ENCODE measurements around the gene ARHGEF10L.

The ARHGEF10L gene

DNA sequence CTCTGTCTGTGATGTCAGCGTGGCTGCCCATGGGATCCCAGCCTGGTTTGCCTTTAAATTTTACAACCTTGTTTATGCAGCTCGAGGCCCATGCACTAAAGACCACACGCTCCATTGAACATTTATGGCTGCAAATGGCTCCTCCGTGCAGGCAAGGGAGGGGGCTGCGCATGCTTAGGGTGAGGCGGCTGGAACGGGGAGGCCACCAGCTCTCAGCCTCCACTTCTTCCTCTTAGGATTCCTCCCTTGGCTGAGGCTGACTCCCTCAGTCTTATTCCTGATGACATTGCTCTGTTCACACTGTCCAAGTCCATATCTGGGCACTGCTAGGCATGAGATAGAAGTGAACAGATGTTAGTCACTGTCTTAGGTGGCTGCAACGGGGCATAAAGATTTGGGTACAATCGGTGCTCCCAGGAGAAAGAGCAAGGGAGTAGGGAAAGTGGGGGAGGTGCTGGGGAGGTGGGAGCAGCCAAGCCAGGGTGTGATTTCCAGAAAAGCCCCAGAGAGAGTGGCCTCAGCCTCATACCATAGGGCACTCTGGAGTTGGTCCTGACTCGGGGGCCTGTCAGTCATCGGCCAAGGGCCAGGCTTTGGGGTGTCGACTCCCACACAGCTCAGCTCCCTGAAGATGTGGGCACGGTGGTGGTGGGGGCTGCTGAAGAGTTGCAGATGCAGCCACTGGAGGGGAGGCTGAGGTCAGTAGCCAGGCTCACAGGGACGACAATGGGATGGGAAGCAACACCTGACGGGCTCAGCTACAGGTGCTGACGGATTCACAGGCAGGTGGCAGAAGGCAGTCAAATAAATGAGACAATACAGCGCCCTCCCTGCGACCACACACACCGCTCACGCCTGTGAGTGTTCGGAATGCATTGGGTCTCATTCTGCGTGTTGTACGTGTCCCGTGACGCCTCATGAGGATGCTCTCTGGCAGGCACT, 178.4 kb downstream of the ARHGEF10L start:
- Histone ChIP-seq H3K27me3 (no peaks in the 10 kb centered on the region), H3K27ac (no peak overlapping the region), H4K20me1 (no peaks in the 10 kb centered on the region; a peak in 1 of 22 replicates), H3K4me1 (peaks cover 0 to 9% (median 4%) of the 10 kb centered on the region in 10 experiments; a peak in 7 of 20 replicates), H3K4me3 (no peak overlapping the region), H3K4me2 (no peak overlapping the region), H3K9me3 (replicated peaks in 1 of 11) (no peaks in the 10 kb centered on the region), H3K9ac (no peak overlapping the region), H3K36me3 (peaks cover 0 to 13% (median 0%) of the 10 kb centered on the region in 11 experiments; a peak in 5 of 22 replicates)
- TF ChIP-seq Cebpa-rat (IDR thresholded peaks at IDR 0.05), result no peak

- Histone ChIP-seq H3K4me3 (no peak overlapping the region), H3K9ac (no peak overlapping the region), H3K36me3 (peaks cover 0 to 13% (median 0%) of the 10 kb centered on the region in 11 experiments; a peak in 5 of 22 replicates), H3K27me3 (no peaks in the 10 kb centered on the region), H3K4me2 (no peak overlapping the region; a peak in 1 of 22 replicates), H3K4me1 (peaks cover 0 to 9% (median 4%) of the 10 kb centered on the region in 10 experiments; a peak in 7 of 20 replicates), H3K9me3 (replicated peaks in 1 of 11) (no peaks in the 10 kb centered on the region), H3K27ac (peak overlapping the region in 1 of 11 experiments; percentile 13; a peak in 1 of 22 replicates), H4K20me1 (no peaks in the 10 kb centered on the region; a peak in 1 of 22 replicates)
- TF ChIP-seq Cebpa-rat (IDR thresholded peaks at IDR 0.05), result no peak
Observed at GRCh38 chr1:17719874-17720273, 180.4 kb downstream of the ARHGEF10L start.

- TF ChIP-seq Cebpa-rat (IDR thresholded peaks at IDR 0.05), result no peak
- Histone ChIP-seq H3K4me1 (peaks cover 0 to 11% (median under 1%) of the 10 kb centered on the region in 10 experiments; a peak in 7 of 20 replicates), H3K9me3 (replicated peaks in 1 of 11) (no peaks in the 10 kb centered on the region; a peak in 1 of 22 replicates), H4K20me1 (no peaks in the 10 kb centered on the region; a peak in 1 of 22 replicates), H3K4me2 (no peak overlapping the region), H3K4me3 (no peak overlapping the region), H3K27ac (no peak overlapping the region), H3K27me3 (no peaks in the 10 kb centered on the region), H3K9ac (no peak overlapping the region), H3K36me3 (peaks cover 0 to 13% (median 0%) of the 10 kb centered on the region in 11 experiments; a peak in 5 of 22 replicates)
Observed at GRCh38 chr1:17721444-17721843, 181.9 kb downstream of the ARHGEF10L start.

DNA sequence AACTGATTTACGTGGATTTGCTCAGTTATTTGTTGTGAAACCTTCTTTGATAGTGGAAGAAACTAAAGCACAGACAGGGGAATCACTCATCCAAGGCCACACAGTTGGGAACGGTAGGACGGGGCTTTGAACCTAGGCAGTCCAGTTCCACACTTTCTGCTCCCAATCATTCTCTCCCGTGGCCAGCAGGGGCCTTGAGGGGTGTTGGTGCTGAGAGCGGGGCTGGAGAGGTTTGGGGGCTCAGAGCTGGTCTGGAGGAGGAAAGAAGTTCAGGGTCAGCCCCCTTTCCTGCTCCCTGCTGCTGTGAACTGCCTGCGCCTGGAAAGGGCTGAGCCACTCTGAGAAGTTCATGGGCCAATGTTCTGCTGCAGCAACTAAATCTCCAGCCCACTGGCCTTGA, 184.2 kb downstream of the ARHGEF10L start:
- Histone ChIP-seq H3K9ac (no peak overlapping the region), H3K36me3 (peaks cover 0 to 1% (median 0%) of the 10 kb centered on the region in 11 experiments; a peak in 2 of 22 replicates), H3K4me3 (no peak overlapping the region), H4K20me1 (no peaks in the 10 kb centered on the region; a peak in 1 of 22 replicates), H3K27ac (no peak overlapping the region), H3K27me3 (no peaks in the 10 kb centered on the region), H3K4me2 (no peak overlapping the region), H3K4me1 (peaks cover 0 to 10% (median 0%) of the 10 kb centered on the region in 10 experiments; a peak in 5 of 20 replicates), H3K9me3 (replicated peaks in 1 of 11) (peaks cover 16 to 19% (median 17%) of the 10 kb centered on the region in 11 experiments)
- TF ChIP-seq Cebpa-rat (IDR thresholded peaks at IDR 0.05), result no peak

DNA sequence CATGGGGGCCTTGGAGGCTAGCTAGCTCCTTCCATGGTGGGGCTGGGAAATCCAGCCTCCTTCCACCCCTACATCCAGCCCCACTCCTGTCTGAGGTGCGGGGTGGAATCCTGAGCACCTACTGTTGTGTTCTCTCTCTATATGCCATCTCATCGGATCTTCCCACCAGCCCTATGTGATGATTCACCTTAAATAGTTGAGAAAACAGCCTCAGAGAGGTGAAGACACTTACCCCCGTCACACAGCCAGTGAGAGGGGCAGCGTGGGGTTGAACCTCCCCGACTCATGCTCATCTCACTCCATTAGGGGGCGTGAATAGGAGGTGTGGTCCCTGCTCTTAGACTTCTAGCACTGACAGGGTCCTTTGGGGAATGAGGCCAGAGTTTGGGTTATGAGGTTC, 184.7 kb downstream of the ARHGEF10L start:
- Histone ChIP-seq H4K20me1 (no peaks in the 10 kb centered on the region; a peak in 1 of 22 replicates), H3K27ac (no peak overlapping the region), H3K36me3 (no peaks in the 10 kb centered on the region; a peak in 1 of 22 replicates), H3K4me3 (no peak overlapping the region), H3K9ac (no peak overlapping the region), H3K9me3 (replicated peaks in 1 of 11) (peaks cover 20 to 24% (median 22%) of the 10 kb centered on the region in 11 experiments), H3K4me2 (no peak overlapping the region), H3K27me3 (no peaks in the 10 kb centered on the region), H3K4me1 (peaks cover 0 to 10% (median 0%) of the 10 kb centered on the region in 10 experiments; a peak in 5 of 20 replicates)
- no peak for TF ChIP-seq Cebpa-rat (IDR thresholded peaks at IDR 0.05)

GRCh38 chr1:17725084-17725719, 185.7 kb downstream of the ARHGEF10L start:
- Histone ChIP-seq H3K27me3 (no peaks in the 10 kb centered on the region), H3K36me3 (no peaks in the 10 kb centered on the region; a peak in 1 of 22 replicates), H4K20me1 (no peaks in the 10 kb centered on the region), H3K9ac (no peak overlapping the region), H3K9me3 (replicated peaks in 1 of 11) (peaks cover 22 to 29% (median 24%) of the 10 kb centered on the region in 11 experiments), H3K4me1 (peaks cover 0 to 10% (median 0%) of the 10 kb centered on the region in 10 experiments; a peak in 5 of 20 replicates), H3K27ac (no peak overlapping the region), H3K4me3 (no peak overlapping the region), H3K4me2 (peak overlapping the region in 3 of 11 experiments; percentile 7 to 26 (median 23); a peak in 3 of 22 replicates)
- no peak for TF ChIP-seq Cebpa-rat (IDR thresholded peaks at IDR 0.05)

- Histone ChIP-seq H3K27ac (no peak overlapping the region), H3K27me3 (no peaks in the 10 kb centered on the region), H3K4me1 (peaks cover 0 to 12% (median 0%) of the 10 kb centered on the region in 10 experiments; a peak in 5 of 20 replicates), H3K4me2 (peak overlapping the region in 3 of 11 experiments; percentile 7 to 26 (median 23); a peak in 3 of 22 replicates), H3K9me3 (replicated peaks in 1 of 11) (peaks cover 22 to 29% (median 24%) of the 10 kb centered on the region in 11 experiments), H3K9ac (no peak overlapping the region), H3K36me3 (no peaks in the 10 kb centered on the region; a peak in 1 of 22 replicates), H3K4me3 (no peak overlapping the region), H4K20me1 (no peaks in the 10 kb centered on the region)
- TF ChIP-seq Cebpa-rat (IDR thresholded peaks at IDR 0.05), result no peak
Observed at GRCh38 chr1:17725811-17726582, 186.5 kb downstream of the ARHGEF10L start.

DNA sequence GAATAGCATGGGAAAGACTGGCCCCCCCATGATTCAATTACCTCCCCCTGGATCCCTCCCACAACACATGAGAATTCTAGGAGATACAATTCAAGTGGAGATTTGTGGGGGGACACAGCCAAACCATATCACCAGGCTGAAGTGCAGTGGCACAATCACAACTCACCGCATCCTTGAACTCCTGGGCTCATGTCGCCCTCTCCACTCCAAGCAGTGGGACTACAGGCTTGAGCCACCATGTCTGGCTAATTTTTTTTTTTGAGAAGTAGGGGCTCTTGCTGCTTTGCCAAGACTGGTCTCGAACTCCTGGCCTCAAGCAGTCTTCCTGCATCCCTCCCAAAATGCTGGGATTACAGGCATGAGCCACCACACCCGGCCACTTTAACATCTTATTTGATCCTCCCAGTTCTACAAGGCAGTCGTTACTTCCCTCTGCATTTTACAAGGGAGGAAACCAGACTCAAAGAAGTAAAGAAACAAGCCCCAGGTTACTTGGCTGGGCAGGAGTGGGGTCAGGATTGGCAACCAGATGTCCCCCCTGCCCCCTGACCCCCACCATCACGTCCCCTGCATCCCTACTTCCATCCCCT, 188.7 kb downstream of the ARHGEF10L start:
- Histone ChIP-seq H3K4me1 (peaks cover 0 to 32% (median 8%) of the 10 kb centered on the region in 10 experiments; a peak in 11 of 20 replicates), H3K27ac (no peak overlapping the region), H4K20me1 (no peaks in the 10 kb centered on the region), H3K9ac (no peak overlapping the region), H3K36me3 (no peaks in the 10 kb centered on the region; a peak in 1 of 22 replicates), H3K27me3 (no peaks in the 10 kb centered on the region), H3K4me3 (no peak overlapping the region), H3K4me2 (no peak overlapping the region), H3K9me3 (replicated peaks in 1 of 11) (peaks cover 22 to 29% (median 24%) of the 10 kb centered on the region in 11 experiments)
- no peak for TF ChIP-seq Cebpa-rat (IDR thresholded peaks at IDR 0.05)
